ENCODE results near the gene FBXO2.

Gene FBXO2

GRCh38 chr1:11629184-11630016 lies 24.8 kb downstream of the FBXO2 start:
- TF ChIP-seq CTCF (IDR thresholded peaks at IDR 0.05): no peak

GRCh38 chr1:11628767-11629166 lies 25.5 kb downstream of the FBXO2 start:
- TF ChIP-seq CTCF (IDR thresholded peaks at IDR 0.05): no peak

GRCh38 chr1:11626551-11626950 lies 27.7 kb downstream of the FBXO2 start:
- TF ChIP-seq CTCF (IDR thresholded peaks at IDR 0.05): no peak

- TF ChIP-seq CTCF (IDR thresholded peaks at IDR 0.05): no peak
Measured at GRCh38 chr1:11623702-11624101, 30.5 kb downstream of the FBXO2 start.

GRCh38 chr1:11622398-11622797 lies 31.8 kb downstream of the FBXO2 start:
- no peak for TF ChIP-seq CTCF (IDR thresholded peaks at IDR 0.05)

- no peak for TF ChIP-seq CTCF (IDR thresholded peaks at IDR 0.05)
Measured at GRCh38 chr1:11620924-11621323, 33.3 kb downstream of the FBXO2 start.

- TF ChIP-seq CTCF (IDR thresholded peaks at IDR 0.05): no peak
Measured at GRCh38 chr1:11620405-11620804, 33.8 kb downstream of the FBXO2 start.
